IPS DF 6.9 (cell line): ENCODE data around the gene AP2B1.

Experiments used
- DNase-seq: peaks from one replicate; pipeline ENCODE4 v3.0.0-alpha.2; 2013; ENCODE audit warnings: low read depth, low spot score
- H3K27ac ChIP-seq: one replicate; pipeline ENCODE4 v1.5.1; 2013; ENCODE audit warnings: low read length, control low read depth
- H3K27me3 ChIP-seq: 2 replicates; pipeline ENCODE4 v1.6.1; 2013; ENCODE audit warnings: mild to moderate bottlenecking, low read length; ENCODE audit not compliant: control insufficient read depth, insufficient read depth
- H3K36me3 ChIP-seq: 2 replicates; pipeline ENCODE4 v1.6.1; 2013; ENCODE audit warnings: low read length; ENCODE audit not compliant: control insufficient read depth, insufficient read depth
- H3K4me1 ChIP-seq: 2 replicates; pipeline ENCODE4 v1.6.1; 2013; ENCODE audit warnings: low read length; ENCODE audit not compliant: control insufficient read depth, insufficient read depth
- H3K4me3 ChIP-seq: 2 replicates; pipeline ENCODE4 v1.5.1; 2013; ENCODE audit warnings: mild to moderate bottlenecking, low read length
- H3K9me3 ChIP-seq: 2 replicates; pipeline ENCODE4 v1.6.1; 2013; ENCODE audit warnings: low read length, inconsistent platforms; ENCODE audit not compliant: control insufficient read depth, insufficient read depth
- WGBS: extraction: QIAGEN DNeasy Blood & Tissue Kit; methylation state at CpG from one replicate; pipeline ENCODE4 v1.1.7; 2013; ENCODE audit warnings: mixed read lengths, missing lambda C conversion rate; ENCODE audit not compliant: insufficient read length, insufficient coverage; 5-methylcytosine and 5-hydroxymethylcytosine counted together

Gene AP2B1

GRCh38 chr17:35713069-35713728 lies 126.1 kb downstream of the AP2B1 start:
- Histone ChIP-seq H3K27ac (no peak overlapping the region), H3K27me3 (no peaks in the 10 kb centered on the region), H3K4me1 (no peaks in the 10 kb centered on the region), H3K36me3 (0 out of 2 replicates have a peak, but pooled peaks cover 2% of the 10 kb centered on the region), H3K4me3 (no peak overlapping the region), H3K9me3 (no peaks in the 10 kb centered on the region)
- DNase-seq: no peak
- no CpG with 5 or more reads among the region's 7 CpGs for WGBS

- no peak for DNase-seq
- no peak overlapping the region for H3K27ac ChIP-seq
- H3K9me3 ChIP-seq: no peaks in the 10 kb centered on the region
- no peaks in the 10 kb centered on the region for H3K4me1 ChIP-seq
- no peak overlapping the region for H3K4me3 ChIP-seq
- WGBS: 100% methylated on average over 2 of the region's 2 CpGs
- 0 out of 2 replicates have a peak, but pooled peaks cover 2% of the 10 kb centered on the region for H3K36me3 ChIP-seq
- no peaks in the 10 kb centered on the region for H3K27me3 ChIP-seq
These were observed 127.9 kb downstream of the AP2B1 start for GRCh38 chr17:35714988-35715387.

- Histone ChIP-seq H3K36me3 (0 out of 2 replicates have a peak, but pooled peaks cover 2% of the 10 kb centered on the region), H3K9me3 (no peaks in the 10 kb centered on the region), H3K4me3 (no peak overlapping the region), H3K4me1 (no peaks in the 10 kb centered on the region), H3K27me3 (no peaks in the 10 kb centered on the region), H3K27ac (no peak overlapping the region)
- no peak for DNase-seq
These were observed 128.3 kb downstream of the AP2B1 start for GRCh38 chr17:35715416-35715815.

- H3K9me3 ChIP-seq: no peaks in the 10 kb centered on the region
- H3K36me3 ChIP-seq: no peaks in the 10 kb centered on the region
- no peak overlapping the region for H3K27ac ChIP-seq
- H3K27me3 ChIP-seq: no peaks in the 10 kb centered on the region
- no peak overlapping the region for H3K4me3 ChIP-seq
- H3K4me1 ChIP-seq: no peaks in the 10 kb centered on the region
- DNase-seq: no peak
- no CpG with 5 or more reads among the region's 3 CpGs for WGBS
These were observed 129.1 kb downstream of the AP2B1 start for GRCh38 chr17:35716173-35716572.

- Histone ChIP-seq H3K36me3 (no peaks in the 10 kb centered on the region), H3K27me3 (no peaks in the 10 kb centered on the region), H3K4me3 (no peak overlapping the region), H3K4me1 (no peaks in the 10 kb centered on the region), H3K9me3 (no peaks in the 10 kb centered on the region), H3K27ac (no peak overlapping the region)
- no CpG with 5 or more reads among the region's 4 CpGs for WGBS
- DNase-seq: no peak
These were observed 129.9 kb downstream of the AP2B1 start for GRCh38 chr17:35716897-35717465.

GRCh38 chr17:35717475-35717874 lies 130.4 kb downstream of the AP2B1 start:
- no peak overlapping the region for H3K27ac ChIP-seq

GRCh38 chr17:35723735-35724134 lies 136.6 kb downstream of the AP2B1 start:
- no CpG with 5 or more reads among the region's 2 CpGs for WGBS
- DNase-seq: no peak
- peaks cover 3% of the 10 kb centered on the region; the same call in 1 of the 2 replicates for H3K36me3 ChIP-seq
- no peak overlapping the region for H3K27ac ChIP-seq
- no peaks in the 10 kb centered on the region for H3K9me3 ChIP-seq
- H3K4me1 ChIP-seq: no peaks in the 10 kb centered on the region
- H3K27me3 ChIP-seq: no peaks in the 10 kb centered on the region
- H3K4me3 ChIP-seq: no peak overlapping the region

More at GRCh38 chr17:35717475-35717874, 130.4 kb downstream of the AP2B1 start:
- no peaks in the 10 kb centered on the region for H3K4me1 ChIP-seq
- WGBS: no CpG with 5 or more reads among the region's 2 CpGs
- no peaks in the 10 kb centered on the region for H3K27me3 ChIP-seq
- H3K36me3 ChIP-seq: no peaks in the 10 kb centered on the region
- no peak for DNase-seq
- H3K9me3 ChIP-seq: no peaks in the 10 kb centered on the region
- H3K4me3 ChIP-seq: no peak overlapping the region

GRCh38 chr17:35725058-35725457 lies 137.9 kb downstream of the AP2B1 start:
- H3K27me3 ChIP-seq: no peaks in the 10 kb centered on the region
- DNase-seq: no peak
- H3K27ac ChIP-seq: no peak overlapping the region
- peaks cover 2% of the 10 kb centered on the region; the same call in 1 of the 2 replicates for H3K4me1 ChIP-seq
- no peaks in the 10 kb centered on the region for H3K9me3 ChIP-seq
- no peak overlapping the region for H3K4me3 ChIP-seq
- H3K36me3 ChIP-seq: peaks cover 3% of the 10 kb centered on the region; the same call in 1 of the 2 replicates
- no CpG with 5 or more reads among the region's 4 CpGs for WGBS

GRCh38 chr17:35725802-35726126 lies 138.6 kb downstream of the AP2B1 start:
- no peak for DNase-seq
- Histone ChIP-seq H3K27me3 (no peaks in the 10 kb centered on the region), H3K27ac (no peak overlapping the region), H3K36me3 (peaks cover 3% of the 10 kb centered on the region; the same call in 1 of the 2 replicates), H3K4me3 (no peak overlapping the region), H3K9me3 (no peaks in the 10 kb centered on the region), H3K4me1 (peaks cover 2% of the 10 kb centered on the region; the same call in 1 of the 2 replicates)
- no CpG with 5 or more reads among the region's 2 CpGs for WGBS

- H3K27ac ChIP-seq: no peak overlapping the region
- H3K4me1 ChIP-seq: peaks cover 4% of the 10 kb centered on the region
- peaks cover 3% of the 10 kb centered on the region; the same call in 1 of the 2 replicates for H3K36me3 ChIP-seq
- H3K27me3 ChIP-seq: no peaks in the 10 kb centered on the region
- no peak for DNase-seq
- no peak overlapping the region for H3K4me3 ChIP-seq
- H3K9me3 ChIP-seq: no peaks in the 10 kb centered on the region
- WGBS: no CpG with 5 or more reads among the region's 6 CpGs
These were observed 139.2 kb downstream of the AP2B1 start for GRCh38 chr17:35726127-35726952.
